GM19238 (cell line): ENCODE data around the gene KCNG2.
A peak's percentile ranks its signal among the peaks of the same experiment; 100 is the strongest.
"Not testable (repeated sequence)": the region's sequence is repeated elsewhere in the genome, so short reads cannot be mapped to it uniquely, and the experiment has no call there.

ENCODE experiments used
- DNase-seq: peaks from one replicate; pipeline ENCODE4 v3.0.0; 2011; ENCODE audit warnings: low spot score; ENCODE audit not compliant: insufficient read length

KCNG2 gene, protein sequence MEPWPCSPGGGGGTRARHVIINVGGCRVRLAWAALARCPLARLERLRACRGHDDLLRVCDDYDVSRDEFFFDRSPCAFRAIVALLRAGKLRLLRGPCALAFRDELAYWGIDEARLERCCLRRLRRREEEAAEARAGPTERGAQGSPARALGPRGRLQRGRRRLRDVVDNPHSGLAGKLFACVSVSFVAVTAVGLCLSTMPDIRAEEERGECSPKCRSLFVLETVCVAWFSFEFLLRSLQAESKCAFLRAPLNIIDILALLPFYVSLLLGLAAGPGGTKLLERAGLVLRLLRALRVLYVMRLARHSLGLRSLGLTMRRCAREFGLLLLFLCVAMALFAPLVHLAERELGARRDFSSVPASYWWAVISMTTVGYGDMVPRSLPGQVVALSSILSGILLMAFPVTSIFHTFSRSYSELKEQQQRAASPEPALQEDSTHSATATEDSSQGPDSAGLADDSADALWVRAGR

DNA sequence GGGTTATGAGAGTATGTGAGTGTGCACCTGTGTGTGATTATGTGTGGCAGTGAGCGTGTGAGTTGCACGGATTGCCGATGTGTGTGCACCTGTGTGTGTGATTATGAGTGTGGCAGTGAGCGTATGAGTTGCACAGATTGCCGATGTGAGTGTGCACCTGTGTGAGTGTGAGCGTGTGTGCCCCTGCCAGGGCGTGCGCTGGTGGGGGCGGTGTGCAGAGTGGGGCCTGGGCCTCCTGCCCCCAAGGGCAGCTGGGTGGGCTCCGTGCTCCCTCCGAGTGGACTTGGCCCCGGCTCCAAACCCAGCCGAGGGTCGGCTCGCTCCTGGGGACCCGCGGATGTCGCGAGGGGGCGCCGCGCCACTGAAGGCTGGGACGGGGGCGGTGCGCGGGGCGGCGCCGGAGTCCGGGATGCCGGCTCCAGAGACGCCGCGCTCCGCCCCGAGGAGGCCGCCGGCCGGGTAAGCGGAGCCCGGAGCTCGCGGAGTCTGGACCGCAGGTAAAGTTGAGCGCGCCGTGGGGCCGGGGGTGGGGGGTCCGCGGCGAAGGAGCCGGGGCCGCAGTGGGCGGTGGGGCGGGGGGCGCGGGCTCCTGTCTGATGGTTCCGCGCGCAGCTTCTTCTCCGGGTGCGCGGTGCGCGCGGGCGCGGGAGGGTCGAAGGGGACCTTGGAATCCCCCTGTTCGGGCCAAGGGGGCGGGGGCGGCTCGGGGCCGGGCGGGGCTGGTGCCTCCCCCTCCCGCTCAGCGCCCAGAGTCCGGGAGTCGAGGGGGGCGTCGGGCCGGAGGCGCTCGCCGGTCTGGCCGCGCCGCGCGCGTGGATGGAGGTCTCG lies at the start of gene KCNG2:
KCNG2 (plus strand) TSS at position 421 of the 828 bp plus-strand sequence. CDS start 65,730 bp downstream, outside the sequence.
- DNase-seq: peak; percentile 67

DNA sequence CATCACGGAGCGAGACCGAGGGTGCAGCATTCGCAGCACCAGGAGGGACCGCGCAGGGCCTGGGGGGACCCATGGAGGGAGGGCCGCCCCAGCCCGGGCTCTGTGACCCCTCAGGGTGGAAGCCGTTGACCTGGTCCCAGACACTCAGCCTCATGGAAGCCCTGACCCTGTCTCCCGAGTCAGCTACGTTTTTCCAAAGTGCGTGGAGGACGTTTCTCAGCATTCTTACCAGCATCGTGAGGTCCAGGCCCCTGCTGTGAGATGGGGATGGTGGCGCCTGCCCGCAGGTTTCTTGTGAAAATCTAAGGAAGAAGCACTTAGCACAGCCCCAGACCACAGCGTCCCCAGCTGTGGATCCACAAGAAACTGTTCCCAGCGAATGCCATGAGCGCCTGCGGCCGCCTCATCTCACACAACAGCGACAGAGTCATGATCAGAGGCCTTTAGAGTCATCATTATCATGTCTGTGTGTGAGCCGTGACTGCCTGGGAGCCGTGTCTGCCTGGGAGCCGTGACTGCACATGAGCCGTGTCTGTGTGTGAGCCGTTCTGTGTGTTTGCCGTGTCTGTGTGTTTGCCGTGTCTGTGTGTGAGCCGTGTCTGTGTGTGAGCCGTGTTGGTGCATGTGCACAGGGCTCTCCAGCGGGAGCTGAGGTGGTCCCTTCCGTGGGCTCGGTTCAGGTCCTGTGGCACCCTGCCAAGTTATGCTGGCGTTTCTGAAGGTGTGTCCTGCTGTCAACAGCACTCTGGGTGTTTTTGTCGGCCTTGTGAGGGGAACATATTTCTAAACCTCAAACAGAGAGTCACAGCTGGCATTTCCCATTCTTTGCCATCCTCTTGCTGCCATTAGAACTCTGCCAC lies 49.2 kb upstream of the KCNG2 start:
- no peak for DNase-seq

DNA sequence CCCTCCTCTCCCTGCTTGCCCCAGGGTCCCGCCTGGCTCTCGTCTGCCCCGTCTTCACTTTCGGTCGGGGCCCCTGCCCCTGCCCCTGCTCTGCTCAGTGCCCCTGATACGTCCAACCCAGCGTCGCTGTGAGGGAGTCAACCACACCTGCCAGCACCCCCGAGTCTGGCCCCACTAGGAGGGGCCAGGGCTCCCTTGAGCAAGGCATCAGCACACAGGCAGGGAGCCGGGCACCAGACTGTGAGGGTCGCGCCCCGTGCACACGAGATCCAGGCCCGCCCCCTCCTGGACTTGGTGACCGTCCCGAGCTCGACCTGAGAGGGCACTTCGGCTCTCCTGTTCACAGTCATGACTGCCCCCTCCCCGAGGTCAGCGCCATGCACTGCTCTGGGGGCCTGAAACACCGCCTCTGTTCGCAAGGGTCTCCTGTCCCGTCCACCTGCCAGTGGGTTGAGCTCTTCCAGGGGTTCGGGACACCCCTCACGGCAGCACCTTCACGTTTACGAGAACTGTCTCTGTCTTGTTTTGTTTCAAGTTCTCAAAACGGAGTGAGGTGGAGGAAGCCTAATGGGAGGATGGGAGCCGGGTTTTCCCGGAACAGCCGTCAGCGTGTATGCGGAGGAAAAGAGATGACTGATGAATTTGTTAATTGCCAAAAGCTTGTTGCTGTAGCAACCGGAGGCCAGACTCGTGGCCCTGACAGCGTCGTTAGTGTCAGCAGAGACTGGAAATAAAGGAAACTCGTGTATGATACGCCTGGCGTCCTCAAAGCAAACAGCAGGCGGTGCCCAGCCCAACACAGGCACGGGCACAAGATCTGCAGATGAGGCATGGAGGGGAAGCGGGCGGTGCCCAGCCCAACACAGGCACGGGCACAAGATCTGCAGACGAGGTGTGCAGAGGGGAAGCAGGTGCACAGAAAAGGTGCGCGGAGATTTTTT lies 48.2 kb upstream of the KCNG2 start:
- DNase-seq: no peak

DNA sequence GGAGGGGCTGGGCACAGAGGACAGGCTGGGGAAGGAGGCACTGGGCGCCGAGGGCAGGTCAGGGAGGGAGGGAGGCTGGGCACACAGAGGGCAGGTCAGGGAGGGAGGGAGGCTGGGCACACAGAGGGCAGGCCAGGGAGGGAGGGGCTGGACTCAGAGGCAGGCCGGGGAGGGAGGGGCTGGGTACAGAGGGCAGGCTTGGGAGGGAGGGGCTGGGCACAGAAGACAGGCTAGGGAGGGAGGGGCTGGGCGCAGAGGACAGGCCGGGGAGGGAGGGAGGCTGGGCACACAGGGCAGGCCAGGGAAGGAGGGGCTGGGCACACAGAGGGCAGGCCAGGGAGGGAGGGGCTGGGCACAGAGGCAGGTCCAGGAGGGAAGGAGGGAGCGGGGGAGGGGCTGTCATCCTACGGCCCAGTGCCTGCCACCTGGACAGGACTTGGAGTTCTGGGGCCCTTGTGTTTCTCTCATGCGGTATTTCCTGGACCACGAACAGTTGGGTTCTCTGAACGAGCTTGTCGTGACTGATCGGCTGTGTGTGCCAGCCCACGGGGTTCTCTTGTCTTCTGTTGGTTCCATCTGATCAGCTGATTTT lies 46.7 kb upstream of the KCNG2 start:
- no peak for DNase-seq

DNA sequence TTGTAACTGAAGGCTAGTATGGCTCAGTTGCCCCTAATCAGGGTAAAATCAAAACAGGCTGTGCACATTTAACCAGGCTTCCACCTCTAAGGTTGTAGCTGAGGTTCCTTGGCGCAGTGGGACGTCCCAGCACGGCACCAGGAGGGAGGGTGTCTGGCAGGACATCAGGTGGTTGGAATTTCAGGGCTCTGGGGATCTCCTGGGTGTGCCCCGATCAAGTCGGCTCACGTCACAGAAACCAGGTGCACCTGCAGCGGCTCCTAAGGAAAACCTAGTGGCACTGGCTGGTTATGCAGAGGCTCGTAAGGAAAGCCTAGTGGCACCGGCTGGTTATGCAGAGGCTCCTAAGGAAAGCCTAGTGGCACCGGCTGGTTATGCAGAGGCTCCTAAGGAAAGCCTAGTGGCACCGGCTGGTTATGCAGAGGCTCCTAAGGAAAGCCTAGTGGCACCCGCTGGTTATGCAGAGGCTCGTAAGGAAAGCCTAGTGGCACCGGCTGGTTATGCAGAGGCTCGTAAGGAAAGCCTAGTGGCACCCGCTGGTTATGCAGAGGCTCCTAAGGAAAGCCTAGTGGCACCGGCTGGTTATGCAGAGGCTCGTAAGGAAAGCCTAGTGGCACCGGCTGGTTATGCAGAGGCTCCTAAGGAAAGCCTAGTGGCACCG lies 45.7 kb upstream of the KCNG2 start:
- not testable (repeated sequence) for DNase-seq

DNA sequence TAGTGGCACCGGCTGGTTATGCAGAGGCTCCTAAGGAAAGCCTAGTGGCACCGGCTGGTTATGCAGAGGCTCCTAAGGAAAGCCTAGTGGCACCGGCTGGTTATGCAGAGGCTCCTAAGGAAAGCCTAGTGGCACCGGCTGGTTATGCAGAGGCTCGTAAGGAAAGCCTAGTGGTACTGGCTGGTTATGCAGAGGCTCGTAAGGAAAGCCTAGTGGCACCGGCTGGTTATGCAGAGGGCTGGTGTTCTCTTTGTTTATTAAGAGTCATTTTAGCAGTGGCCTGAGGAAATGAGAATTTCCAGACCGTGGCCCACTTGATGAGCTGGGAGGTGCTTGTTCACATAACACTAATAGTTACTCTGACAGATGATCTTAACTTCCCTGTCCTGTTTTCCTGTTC lies 44.8 kb upstream of the KCNG2 start:
- DNase-seq: not testable (repeated sequence)

DNA sequence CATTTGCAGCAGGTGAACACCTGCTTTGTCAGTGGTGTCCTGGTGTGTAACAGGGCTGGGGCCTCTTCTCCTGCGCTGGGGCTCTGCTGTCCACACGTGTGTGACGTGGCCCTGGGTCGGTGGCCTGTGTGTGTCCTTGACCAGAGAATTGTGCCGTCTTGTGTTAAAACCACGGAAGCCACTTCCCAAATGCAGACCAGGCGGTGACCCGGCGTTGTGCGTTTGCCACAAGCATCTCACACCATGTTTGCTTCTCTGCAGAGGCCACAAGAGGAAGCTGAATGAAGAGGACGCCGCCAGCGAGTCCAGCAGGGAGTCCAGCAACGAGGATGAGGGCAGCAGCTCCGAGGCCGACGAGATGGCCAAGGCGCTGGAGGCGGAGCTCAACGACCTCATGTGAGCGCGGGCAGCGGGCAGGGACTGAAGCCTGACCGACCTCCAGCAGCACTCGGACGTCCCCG lies 44.3 kb upstream of the KCNG2 start:
- DNase-seq: no peak

DNA sequence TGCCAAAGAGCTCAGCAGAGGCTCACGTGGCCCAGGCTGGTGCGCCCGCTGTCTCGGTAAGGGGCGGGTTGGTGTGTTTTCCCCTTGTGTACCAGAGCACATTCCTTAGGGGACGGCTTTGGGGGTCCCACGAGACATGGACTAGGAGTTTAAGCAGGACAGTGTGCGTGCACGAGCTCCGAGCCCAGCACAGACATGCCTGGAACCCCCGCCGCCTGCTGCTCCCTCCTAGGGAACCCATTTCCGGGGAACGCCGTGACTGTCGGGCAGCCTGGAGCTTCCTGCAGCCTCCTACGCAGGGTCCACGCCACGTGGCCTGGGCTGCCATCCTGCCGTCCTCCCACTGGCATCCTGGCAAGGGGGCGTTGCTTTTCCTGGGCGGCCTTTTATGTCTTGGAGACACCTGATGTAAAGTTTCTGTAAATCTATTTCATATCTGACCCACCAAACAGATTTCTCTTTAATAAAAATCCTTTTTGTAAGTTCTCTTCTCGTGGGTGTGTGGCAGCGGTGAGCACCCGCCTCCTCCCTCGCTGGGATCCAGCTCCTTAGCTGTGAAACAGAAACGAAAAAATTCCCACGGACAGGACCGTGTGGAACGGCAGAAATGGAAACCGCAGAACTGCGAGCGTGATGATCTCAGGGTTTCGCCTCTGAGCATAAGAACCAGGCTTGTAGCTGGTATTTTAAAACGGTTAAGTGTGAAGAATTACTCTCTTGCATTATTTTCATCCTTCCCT lies 43.5 kb upstream of the KCNG2 start:
- no peak for DNase-seq

DNA sequence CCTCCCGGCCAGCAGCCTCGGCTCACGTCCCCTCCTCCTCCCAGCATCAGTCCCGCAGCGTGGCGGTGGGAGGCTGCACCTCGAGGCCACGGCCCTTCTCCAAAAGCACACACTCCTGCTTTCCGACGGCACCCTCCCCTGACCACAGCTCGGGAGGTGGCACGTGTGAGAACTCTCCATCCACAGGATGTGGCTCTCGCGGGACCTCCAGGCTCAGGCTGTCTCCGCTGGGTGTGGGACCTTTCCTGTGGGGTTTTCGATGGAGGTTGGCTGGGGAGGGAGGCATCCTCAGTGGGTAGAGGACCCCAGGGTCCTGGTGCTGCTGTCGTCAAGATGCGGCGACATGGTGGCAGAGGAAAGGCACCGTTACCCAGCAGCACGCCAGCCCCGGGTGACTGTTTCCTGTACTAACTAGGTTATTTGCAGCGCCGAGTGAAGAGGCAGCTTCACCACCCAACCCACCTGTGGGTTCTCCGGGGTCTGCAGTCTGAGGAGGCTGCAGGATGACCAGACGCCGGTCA lies 42.8 kb upstream of the KCNG2 start:
- DNase-seq: no peak

DNA sequence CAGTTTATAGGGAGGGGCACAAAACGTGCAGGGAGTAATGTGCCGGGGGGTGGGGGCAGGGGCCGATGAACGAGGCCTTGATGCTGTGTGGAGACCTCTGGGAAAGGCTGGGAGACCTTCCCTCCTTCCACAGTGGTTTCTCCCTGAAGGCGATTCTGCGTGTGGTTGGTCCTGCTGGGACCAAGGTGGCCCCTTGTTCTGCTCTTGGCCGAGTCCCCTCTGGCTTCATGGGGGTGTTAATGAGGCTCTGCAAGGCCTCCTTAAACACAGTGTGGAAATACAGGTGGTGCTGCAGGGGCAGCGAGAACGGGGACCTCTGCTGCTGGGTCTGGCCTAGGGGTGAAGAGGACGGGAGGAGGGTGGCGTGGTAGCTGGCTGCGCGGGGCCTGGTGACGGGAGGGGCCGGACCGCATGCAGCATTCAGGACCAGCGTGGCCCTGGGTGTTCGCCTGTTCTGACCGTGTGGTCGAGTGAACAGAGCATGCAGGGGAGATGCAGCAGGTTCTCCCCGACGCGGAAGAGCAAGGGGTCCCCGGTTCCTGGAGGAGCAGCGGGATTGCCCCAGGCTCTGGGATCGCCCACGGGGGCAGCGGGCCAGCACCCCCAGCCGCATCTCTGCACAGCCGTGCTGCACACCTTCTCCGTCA lies 42.1 kb upstream of the KCNG2 start:
- DNase-seq: no peak

DNA sequence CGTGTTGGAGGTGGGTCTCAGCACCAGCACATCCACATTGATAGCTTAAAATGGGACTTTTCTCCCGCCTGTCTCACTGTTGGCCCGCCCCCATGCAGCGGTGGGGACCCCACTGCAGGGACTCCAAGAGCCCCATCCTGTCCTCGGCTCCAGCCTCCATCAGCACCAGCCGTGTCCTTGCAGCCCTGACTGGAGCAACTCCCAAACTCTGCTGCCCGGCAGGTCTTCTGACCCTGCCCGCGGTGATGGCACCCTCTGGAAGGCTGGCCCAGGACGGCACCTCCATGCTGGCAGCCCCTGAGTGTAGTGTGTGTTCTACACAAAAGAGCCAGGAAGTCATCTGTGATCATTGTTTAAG lies 41.6 kb upstream of the KCNG2 start:
- DNase-seq: no peak

DNA sequence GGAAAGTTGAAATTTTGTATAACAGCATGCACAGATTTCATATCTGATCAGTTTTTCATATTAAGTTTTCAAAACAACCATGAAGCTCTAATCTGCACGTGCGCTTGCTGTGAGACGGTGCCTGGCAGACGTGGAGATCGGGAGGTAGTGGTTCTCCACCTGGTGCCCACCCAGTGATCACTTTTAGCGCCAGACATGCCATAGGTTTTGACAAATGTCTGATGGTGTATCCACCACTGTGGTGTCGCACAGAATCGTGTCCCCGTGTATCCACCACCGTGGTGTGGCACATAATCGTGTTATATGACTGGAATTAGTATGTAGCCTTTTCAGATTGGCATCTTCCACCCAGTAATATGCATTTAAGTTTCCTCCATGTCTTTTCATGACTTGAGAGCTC lies 40.9 kb upstream of the KCNG2 start:
- no peak for DNase-seq

DNA sequence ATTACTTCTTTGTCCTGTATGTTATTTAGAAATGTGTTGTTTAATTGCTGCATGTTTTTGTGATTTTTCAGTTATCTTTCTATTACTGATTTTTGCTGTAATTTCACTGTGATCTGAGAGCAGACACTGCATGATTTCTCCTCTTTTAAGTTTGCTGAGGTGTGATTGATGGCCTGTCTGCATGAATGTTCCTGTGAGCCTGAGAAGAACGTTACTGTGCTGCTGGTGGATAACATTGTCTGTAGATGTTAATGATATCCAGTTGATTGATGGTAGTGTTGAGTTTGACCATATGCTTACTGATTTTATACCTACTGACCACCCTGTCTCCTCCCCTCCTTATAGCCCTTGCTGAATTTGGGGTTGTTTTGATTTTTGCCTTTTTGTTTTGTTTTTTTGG lies 37.4 kb upstream of the KCNG2 start:
- no peak for DNase-seq

DNA sequence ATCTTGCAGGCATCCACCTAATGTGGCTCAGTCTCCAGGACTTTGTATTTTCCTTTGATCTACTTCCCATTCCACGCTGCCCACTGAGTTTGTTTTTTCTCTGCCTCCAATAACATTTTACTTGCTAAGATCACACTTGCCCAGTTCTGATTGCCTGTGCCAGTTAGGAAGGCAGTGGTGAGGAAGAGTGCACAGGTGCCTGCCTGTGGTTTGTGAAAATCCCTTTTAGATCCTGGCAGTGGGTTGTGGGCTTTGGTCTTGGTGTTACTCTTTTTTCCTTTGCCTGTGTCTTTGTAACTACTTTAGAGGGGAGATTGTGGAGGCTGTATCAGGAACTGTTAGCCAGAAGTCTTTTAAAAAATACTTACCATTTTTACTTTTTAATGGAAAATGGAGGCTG lies 36.9 kb upstream of the KCNG2 start:
- DNase-seq: no peak

DNA sequence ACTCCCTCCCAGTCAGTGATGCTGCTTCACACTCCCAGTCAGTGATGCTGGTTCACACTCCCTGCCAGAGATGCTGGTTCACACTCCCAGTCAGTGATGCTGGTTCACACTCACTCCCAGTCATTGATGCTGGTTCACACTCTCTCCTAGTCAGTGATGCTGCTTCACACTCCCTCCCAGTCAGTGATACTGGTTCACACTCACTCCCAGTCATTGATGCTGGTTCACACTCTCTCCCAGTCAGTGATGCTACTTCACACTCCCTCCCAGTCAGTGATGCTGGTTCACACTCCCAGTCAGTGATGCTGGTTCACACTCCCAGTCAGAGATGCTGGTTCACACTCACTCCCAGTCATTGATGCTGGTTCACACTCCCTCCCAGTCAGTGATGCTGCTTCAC lies 34.3 kb upstream of the KCNG2 start:
- no peak for DNase-seq

DNA sequence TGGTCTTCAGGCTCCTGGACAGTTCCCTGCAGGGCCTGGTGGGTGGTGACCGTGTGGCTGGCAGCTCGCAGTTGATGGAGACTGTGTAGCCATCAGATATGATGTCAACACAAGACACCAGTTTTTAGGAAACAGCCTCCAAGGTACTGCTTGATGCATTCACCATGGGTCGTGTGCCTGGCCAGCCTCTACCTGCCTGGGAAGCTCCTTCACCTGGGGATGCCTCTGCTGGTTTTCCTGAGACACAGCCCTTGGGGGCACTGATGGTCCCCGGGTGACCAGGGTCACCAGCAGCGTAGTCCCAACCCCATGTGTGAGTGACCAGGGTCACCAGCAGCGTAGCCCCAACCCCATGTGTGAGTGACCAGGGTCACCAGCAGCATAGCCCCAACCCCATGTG lies 33.6 kb upstream of the KCNG2 start:
- no peak for DNase-seq

DNA sequence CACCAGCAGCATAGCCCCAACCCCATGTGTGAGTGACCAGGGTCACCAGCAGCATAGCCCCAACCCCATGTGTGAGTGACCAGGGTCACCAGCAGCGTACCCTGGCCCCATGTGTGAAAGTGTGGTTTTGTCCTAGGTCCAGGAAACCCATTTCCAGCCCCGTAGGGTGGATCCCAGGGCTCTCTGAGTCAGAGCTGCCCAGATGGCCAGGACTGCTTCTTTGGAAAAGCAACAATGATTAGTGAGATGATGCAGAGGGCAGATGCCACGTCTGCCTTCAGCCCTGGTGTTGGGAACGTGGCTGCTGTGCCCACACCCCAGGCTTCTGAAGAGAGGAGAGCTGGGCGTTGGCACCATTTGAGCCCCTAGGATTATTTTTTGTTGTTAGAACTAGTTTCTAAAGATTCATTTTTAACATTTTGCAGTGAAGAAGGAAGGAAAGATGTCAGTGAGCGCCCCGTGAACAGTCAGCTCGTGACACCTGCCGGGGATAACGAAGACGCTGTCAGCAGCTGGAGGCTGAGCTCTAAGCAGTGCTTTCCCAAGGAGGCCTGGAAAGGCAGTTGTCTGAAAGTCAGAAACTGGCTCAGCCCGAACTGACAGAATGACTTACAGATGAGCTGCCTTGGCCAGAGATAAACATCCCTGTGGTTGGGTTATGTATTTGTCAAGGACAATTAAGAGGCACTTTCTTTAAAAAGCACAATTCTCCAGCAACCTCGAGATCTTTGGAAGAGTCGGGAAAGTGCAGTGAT lies 32.1 kb upstream of the KCNG2 start:
- no peak for DNase-seq
